Liver (tissue), 9 donors: Measurements from ENCODE around the gene TEAD2. TPM values are rescaled to one million over a fixed set of nuclear protein-coding genes. Genes with fewer than 3 reads are reported as not detected.

Experiments used
- DNase-seq: peaks from one replicate; pipeline ENCODE4 v3.0.0-alpha.2; 2017; ENCODE audit warnings: low spot score
- H3K27ac ChIP-seq, 2 donors: one replicate each; pipeline ENCODE4 v1.7.0; 2013; ENCODE audit warnings: inconsistent platforms in 2 of 2, low read length in 2 of 2, control low read depth in 1 of 2, low read depth in 1 of 2, mild to moderate bottlenecking in 1 of 2
- H3K27me3 ChIP-seq, 4 donors: one replicate each; pipeline versions ENCODE4 v1.6.1 to v1.7.0; 2013; ENCODE audit warnings: low read length in 3 of 4, inconsistent platforms in 1 of 4, mild to moderate bottlenecking in 1 of 4, moderate library complexity in 1 of 4; ENCODE audit not compliant: control insufficient read depth in 4 of 4, insufficient read depth in 4 of 4
- H3K36me3 ChIP-seq, 4 donors: one replicate each; pipeline versions ENCODE4 v1.6.1 to v1.7.0; 2013; ENCODE audit warnings: low read length in 3 of 4, mild to moderate bottlenecking in 3 of 4, low read depth in 1 of 4, moderate library complexity in 1 of 4; ENCODE audit not compliant: control insufficient read depth in 4 of 4, insufficient read depth in 3 of 4
- H3K4me1 ChIP-seq, 4 donors: one replicate each; pipeline versions ENCODE4 v1.6.1 to v1.7.0; 2013; ENCODE audit warnings: low read length in 3 of 4, mild to moderate bottlenecking in 3 of 4, moderate library complexity in 1 of 4; ENCODE audit not compliant: control insufficient read depth in 4 of 4, insufficient read depth in 4 of 4
- H3K4me3 ChIP-seq, 3 donors: one replicate each; pipeline versions ENCODE4 v1.6.1 to v1.7.0; 2013; ENCODE audit warnings: low read length in 3 of 3, control low read depth in 1 of 3, low read depth in 1 of 3, mild to moderate bottlenecking in 1 of 3
- H3K9ac ChIP-seq, 2 donors: one replicate each; pipeline ENCODE4 v1.7.0; 2013; ENCODE audit warnings: low read length in 2 of 2, mild to moderate bottlenecking in 2 of 2, moderate library complexity in 2 of 2, control low read depth in 1 of 2, low read depth in 1 of 2
- H3K9me3 ChIP-seq, 4 donors: one replicate each; pipeline versions ENCODE4 v1.6.1 to v1.7.0; 2013; ENCODE audit warnings: low read length in 3 of 4; ENCODE audit not compliant: control insufficient read depth in 4 of 4
- ATF3 ChIP-seq: IDR thresholded peaks from 2 replicates; pipeline ENCODE4 v1.6.1; 2016; ENCODE audit warnings: antibody characterized with exemption
- EGR1 ChIP-seq, 2 donors: IDR thresholded peaks; 2 replicates each; pipeline ENCODE4 v1.6.1; 2016 to 2018; ENCODE audit warnings: antibody characterized with exemption in 2 of 2, low read depth in 2 of 2
- FOXA1 ChIP-seq: IDR thresholded peaks from 2 replicates; pipeline ENCODE4 v1.6.1; 2016; ENCODE audit warnings: antibody characterized with exemption
- FOXA2 ChIP-seq: IDR thresholded peaks from 2 replicates; pipeline ENCODE4 v1.6.1; 2016; ENCODE audit warnings: antibody characterized with exemption
- GABPA ChIP-seq, 2 donors: IDR thresholded peaks in 1 of 2; conservative IDR thresholded peaks in 1 of 2; 2 replicates each; pipeline ENCODE4 v1.6.1; 2016; ENCODE audit warnings: antibody characterized with exemption in 2 of 2, mild to moderate bottlenecking in 1 of 2, moderate library complexity in 1 of 2
- HNF4A ChIP-seq, 2 donors: conservative IDR thresholded peaks; 2 replicates each; pipeline ENCODE4 v1.6.1; 2016; ENCODE audit warnings: antibody characterized with exemption in 2 of 2, mild to moderate bottlenecking in 2 of 2
- HNF4G ChIP-seq: IDR thresholded peaks from 2 replicates; pipeline ENCODE4 v1.6.1; 2016; ENCODE audit warnings: antibody characterized with exemption
- JUND ChIP-seq, 2 donors: IDR thresholded peaks; 2 replicates each; pipeline ENCODE4 v1.6.1; 2016; ENCODE audit warnings: antibody characterized with exemption in 2 of 2
- NR2F2 ChIP-seq: IDR thresholded peaks from 2 replicates; pipeline ENCODE4 v1.6.1; 2016; ENCODE audit warnings: antibody characterized with exemption
- RAD21 ChIP-seq, 2 donors: IDR thresholded peaks; 2 replicates each; pipeline ENCODE4 v1.6.1; 2016; ENCODE audit warnings: antibody characterized with exemption in 2 of 2, mild to moderate bottlenecking in 2 of 2
- REST ChIP-seq: IDR thresholded peaks from 2 replicates; pipeline ENCODE4 v1.6.1; 2016; ENCODE audit warnings: antibody characterized with exemption, mild to moderate bottlenecking
- RXRA ChIP-seq, 2 donors: IDR thresholded peaks; 2 replicates each; pipeline ENCODE4 v1.6.1; 2017 to 2018; ENCODE audit warnings: antibody characterized with exemption in 2 of 2, mild to moderate bottlenecking in 1 of 2
- SP1 ChIP-seq: IDR thresholded peaks from 2 replicates; pipeline ENCODE4 v1.6.1; 2018; ENCODE audit warnings: antibody characterized with exemption, mild to moderate bottlenecking
- TAF1 ChIP-seq: conservative IDR thresholded peaks from 2 replicates; pipeline ENCODE4 v1.6.1; 2016; ENCODE audit warnings: antibody characterized with exemption, mild to moderate bottlenecking
- YY1 ChIP-seq: IDR thresholded peaks from 2 replicates; pipeline ENCODE4 v1.6.1; 2016; ENCODE audit warnings: antibody characterized with exemption, mild to moderate bottlenecking
- WGBS: extraction: QIAGEN DNeasy Blood & Tissue Kit; methylation state at CpG from one replicate; pipeline ENCODE4 v1.1.7; 2013; 5-methylcytosine and 5-hydroxymethylcytosine counted together
- polyA plus RNA-seq, 2 donors: library from polyadenylated mRNA; stranded (reverse) in 1 of 2; unstranded in 1 of 2; fragments of 200-250 nt in 1 of 2; fragments of >200 nt in 1 of 2; fragmentation: Nextera tagmentation in 1 of 2; extraction: Ambion mirVana in 1 of 2; gene quantifications; one replicate each; pipeline versions ENCODE4 v1.2.1 to v1.2.3, GENCODE V29; 2013 to 2015
- total RNA-seq, 2 donors: library from RNA; depleted of rRNA; stranded (reverse); fragments of >200 nt; gene quantifications; one replicate each; pipeline ENCODE4 v1.2.3, GENCODE V29; 2014
- TF ChIP-seq, protein P1 (sequence below): fragments of 150-350 bp; IDR thresholded peaks from 2 replicates; pipeline ENCODE4 v1.5.1; 2017; ENCODE audit warnings: improper control_type of control experiment, low read depth, low read length; ENCODE audit not compliant: missing input control
- TF ChIP-seq, protein P2 (sequence below): IDR thresholded peaks from 2 replicates; pipeline ENCODE4 v1.6.1; 2016; ENCODE audit warnings: antibody characterized with exemption
- donor health status: healthy.
- donor health status: healthy.
- donor health status: healthy.
- donor health status: healthy.
- donor health status: healthy.

Gene TEAD2
- total and polyA plus RNA-seq, 4 donors = 3.3 to 8.1 (median 4.4) TPM

- peaks cover 0 to 11% (median 7%) of the 10 kb centered on the region in 4 donors for H3K36me3 ChIP-seq
- H3K9me3 ChIP-seq = no peaks in the 10 kb centered on the region
- no peak overlapping the region for H3K9ac ChIP-seq
- WGBS = 92% methylated on average over 11 of the region's 11 CpGs
- H3K27me3 ChIP-seq = no peaks in the 10 kb centered on the region
- no peak for DNase-seq
- H3K4me3 ChIP-seq = no peak overlapping the region
- TF ChIP-seq FOXA2 (no peak), JUND (IDR thresholded peaks at IDR 0.05) (no peak), YY1 (no peak), RXRA (IDR thresholded peaks at IDR 0.05) (no peak), HNF4G (no peak), EGR1 (IDR thresholded peaks at IDR 0.05; ENCODE audit: low read depth in 2 of 2) (no peak), ATF3 (no peak), HNF4A (conservative IDR thresholded peaks at IDR 0.05) (no peak), SP1 (no peak), FOXA1 (no peak)
- TF ChIP-seq, protein P1, sequence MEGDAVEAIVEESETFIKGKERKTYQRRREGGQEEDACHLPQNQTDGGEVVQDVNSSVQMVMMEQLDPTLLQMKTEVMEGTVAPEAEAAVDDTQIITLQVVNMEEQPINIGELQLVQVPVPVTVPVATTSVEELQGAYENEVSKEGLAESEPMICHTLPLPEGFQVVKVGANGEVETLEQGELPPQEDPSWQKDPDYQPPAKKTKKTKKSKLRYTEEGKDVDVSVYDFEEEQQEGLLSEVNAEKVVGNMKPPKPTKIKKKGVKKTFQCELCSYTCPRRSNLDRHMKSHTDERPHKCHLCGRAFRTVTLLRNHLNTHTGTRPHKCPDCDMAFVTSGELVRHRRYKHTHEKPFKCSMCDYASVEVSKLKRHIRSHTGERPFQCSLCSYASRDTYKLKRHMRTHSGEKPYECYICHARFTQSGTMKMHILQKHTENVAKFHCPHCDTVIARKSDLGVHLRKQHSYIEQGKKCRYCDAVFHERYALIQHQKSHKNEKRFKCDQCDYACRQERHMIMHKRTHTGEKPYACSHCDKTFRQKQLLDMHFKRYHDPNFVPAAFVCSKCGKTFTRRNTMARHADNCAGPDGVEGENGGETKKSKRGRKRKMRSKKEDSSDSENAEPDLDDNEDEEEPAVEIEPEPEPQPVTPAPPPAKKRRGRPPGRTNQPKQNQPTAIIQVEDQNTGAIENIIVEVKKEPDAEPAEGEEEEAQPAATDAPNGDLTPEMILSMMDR = no peak
- TF ChIP-seq, protein P2, sequence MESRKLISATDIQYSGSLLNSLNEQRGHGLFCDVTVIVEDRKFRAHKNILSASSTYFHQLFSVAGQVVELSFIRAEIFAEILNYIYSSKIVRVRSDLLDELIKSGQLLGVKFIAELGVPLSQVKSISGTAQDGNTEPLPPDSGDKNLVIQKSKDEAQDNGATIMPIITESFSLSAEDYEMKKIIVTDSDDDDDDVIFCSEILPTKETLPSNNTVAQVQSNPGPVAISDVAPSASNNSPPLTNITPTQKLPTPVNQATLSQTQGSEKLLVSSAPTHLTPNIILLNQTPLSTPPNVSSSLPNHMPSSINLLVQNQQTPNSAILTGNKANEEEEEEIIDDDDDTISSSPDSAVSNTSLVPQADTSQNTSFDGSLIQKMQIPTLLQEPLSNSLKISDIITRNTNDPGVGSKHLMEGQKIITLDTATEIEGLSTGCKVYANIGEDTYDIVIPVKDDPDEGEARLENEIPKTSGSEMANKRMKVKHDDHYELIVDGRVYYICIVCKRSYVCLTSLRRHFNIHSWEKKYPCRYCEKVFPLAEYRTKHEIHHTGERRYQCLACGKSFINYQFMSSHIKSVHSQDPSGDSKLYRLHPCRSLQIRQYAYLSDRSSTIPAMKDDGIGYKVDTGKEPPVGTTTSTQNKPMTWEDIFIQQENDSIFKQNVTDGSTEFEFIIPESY = no peak
- H3K27ac ChIP-seq = no peak overlapping the region
- peaks cover 0 to 9% (median 5%) of the 10 kb centered on the region in 4 donors for H3K4me1 ChIP-seq
These were observed 17.5 kb downstream of the TEAD2 start for GRCh38 chr19:49344505-49345423.

GRCh38 chr19:49343123-49343522 lies 19.1 kb downstream of the TEAD2 start:
- Histone ChIP-seq H3K27ac (no peak overlapping the region), H3K27me3 (no peaks in the 10 kb centered on the region), H3K4me3 (no peak overlapping the region), H3K4me1 (peaks cover 2 to 20% (median 11%) of the 10 kb centered on the region in 4 donors), H3K36me3 (peaks cover 0 to 10% (median 6%) of the 10 kb centered on the region in 4 donors), H3K9me3 (no peaks in the 10 kb centered on the region), H3K9ac (no peak overlapping the region)
- WGBS = 94% methylated on average over 7 of the region's 7 CpGs
- DNase-seq = no peak
- TF ChIP-seq, protein P1 = no peak
- TF ChIP-seq FOXA1 (no peak), SP1 (no peak), RXRA (IDR thresholded peaks at IDR 0.05) (no peak), TAF1 (no peak), ATF3 (no peak), YY1 (no peak), EGR1 (IDR thresholded peaks at IDR 0.05; ENCODE audit: low read depth in 2 of 2) (no peak), RAD21 (IDR thresholded peaks at IDR 0.05) (no peak), GABPA (IDR thresholded peaks at IDR 0.05 in 1 of 2, conservative IDR thresholded peaks at IDR 0.05 in 1 of 2) (no peak), JUND (IDR thresholded peaks at IDR 0.05) (no peak), HNF4G (no peak), NR2F2 (no peak), REST (no peak), FOXA2 (no peak), HNF4A (conservative IDR thresholded peaks at IDR 0.05) (no peak)
- TF ChIP-seq, protein P2 = no peak
